B cell (primary cell): ENCODE data around the gene IFT52.

Experiments
- EZH2 ChIP-seq: IDR thresholded peaks from 2 replicates; pipeline ENCODE4 v1.6.1; 2012; ENCODE audit warnings: borderline replicate concordance, low read depth, mild to moderate bottlenecking, moderate library complexity, low read length; ENCODE audit not compliant: insufficient read depth, poor library complexity, severe bottlenecking
- TF ChIP-seq, protein P1 (sequence below): fragments of 200-600 bp; IDR thresholded peaks from one replicate; pipeline ENCODE4 v1.8.0; 2022; ENCODE audit warnings: antibody characterized with exemption, mild to moderate bottlenecking

DNA sequence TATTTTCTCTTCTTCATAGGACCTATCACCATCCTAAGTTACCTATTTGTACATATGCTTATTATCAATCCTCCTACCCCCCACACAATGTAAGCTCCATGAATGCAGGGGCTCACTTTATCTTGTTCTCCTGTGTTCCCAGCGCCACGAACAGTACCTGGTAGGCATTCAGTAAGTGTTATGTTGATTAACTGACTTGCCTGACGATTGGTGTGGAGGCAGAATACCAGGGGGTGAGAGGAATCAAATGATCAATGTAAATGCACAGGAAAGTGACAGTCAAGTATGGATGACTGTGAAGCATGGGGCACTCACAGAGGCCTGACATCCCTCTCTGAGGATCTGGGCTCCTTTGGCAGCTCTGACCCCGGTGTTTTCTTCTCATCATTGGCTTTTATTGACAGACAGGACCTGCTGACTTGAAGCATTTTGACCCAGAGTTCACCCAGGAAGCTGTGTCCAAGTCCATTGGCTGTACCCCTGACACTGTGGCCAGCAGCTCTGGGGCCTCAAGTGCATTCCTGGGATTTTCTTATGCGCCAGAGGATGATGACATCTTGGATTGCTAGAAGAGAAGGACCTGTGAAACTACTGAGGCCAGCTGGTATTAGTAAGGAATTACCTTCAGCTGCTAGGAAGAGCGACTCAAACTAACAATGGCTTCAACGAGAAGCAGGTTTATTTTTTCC, 6.1 kb upstream of the IFT52 start:
- TF ChIP-seq, protein P1, sequence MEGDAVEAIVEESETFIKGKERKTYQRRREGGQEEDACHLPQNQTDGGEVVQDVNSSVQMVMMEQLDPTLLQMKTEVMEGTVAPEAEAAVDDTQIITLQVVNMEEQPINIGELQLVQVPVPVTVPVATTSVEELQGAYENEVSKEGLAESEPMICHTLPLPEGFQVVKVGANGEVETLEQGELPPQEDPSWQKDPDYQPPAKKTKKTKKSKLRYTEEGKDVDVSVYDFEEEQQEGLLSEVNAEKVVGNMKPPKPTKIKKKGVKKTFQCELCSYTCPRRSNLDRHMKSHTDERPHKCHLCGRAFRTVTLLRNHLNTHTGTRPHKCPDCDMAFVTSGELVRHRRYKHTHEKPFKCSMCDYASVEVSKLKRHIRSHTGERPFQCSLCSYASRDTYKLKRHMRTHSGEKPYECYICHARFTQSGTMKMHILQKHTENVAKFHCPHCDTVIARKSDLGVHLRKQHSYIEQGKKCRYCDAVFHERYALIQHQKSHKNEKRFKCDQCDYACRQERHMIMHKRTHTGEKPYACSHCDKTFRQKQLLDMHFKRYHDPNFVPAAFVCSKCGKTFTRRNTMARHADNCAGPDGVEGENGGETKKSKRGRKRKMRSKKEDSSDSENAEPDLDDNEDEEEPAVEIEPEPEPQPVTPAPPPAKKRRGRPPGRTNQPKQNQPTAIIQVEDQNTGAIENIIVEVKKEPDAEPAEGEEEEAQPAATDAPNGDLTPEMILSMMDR = no peak
- no peak for TF ChIP-seq EZH2
